Activated CD4-positive, CD25-positive, alpha-beta regulatory T cell (primary cell): ENCODE results near the gene SEMA7A.
A peak's percentile ranks its signal among the peaks of the same experiment; 100 is the strongest.
"Not testable (repeated sequence)": the region's sequence is repeated elsewhere in the genome, so short reads cannot be mapped to it uniquely, and the experiment has no call there.

Source experiments
- DNase-seq, 4 experiments: peaks; one replicate each; lab custom pipeline; 2025; lab: John Stamatoyannopoulos, UW

Gene SEMA7A

DNA sequence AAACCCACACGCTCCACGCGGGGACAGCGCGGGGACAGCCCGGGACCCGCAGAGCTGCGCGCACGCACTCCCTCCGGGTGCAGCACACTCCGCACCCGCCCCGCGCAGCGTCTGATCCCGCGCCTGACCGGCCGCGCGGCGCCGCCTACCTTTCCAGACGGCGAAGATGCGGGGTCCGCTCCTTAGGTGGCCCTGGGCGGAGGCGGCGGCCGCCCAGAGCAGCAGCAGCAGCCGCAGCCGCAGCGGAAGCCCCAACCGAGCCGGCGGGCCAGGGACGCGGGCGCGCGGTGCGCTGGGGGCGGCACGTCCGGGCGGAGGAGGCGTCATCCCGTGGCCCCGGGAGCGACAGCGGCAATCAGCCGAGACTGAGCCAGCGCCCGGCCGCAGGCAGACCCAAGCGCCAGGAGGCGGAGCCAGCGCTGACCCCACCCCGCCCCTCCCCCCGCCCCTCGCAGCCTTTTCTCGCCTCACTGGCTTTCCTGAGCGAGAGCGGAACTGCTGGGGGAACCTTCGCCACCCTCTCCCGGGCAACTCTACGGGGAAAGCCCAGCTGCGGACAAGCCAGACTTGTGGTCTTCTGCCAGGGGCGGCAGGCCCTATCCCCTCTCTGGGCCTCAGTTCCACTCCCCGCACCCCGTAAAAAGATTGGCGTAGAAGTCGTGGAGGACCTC is at the start of gene SEMA7A:
Gene SEMA7A (minus strand): TSS at position 367 of the 671 bp plus-strand sequence. CDS start 40 bp downstream, at position 327.
- peak; percentile 59 to 82 (median 70) for DNase-seq

DNA sequence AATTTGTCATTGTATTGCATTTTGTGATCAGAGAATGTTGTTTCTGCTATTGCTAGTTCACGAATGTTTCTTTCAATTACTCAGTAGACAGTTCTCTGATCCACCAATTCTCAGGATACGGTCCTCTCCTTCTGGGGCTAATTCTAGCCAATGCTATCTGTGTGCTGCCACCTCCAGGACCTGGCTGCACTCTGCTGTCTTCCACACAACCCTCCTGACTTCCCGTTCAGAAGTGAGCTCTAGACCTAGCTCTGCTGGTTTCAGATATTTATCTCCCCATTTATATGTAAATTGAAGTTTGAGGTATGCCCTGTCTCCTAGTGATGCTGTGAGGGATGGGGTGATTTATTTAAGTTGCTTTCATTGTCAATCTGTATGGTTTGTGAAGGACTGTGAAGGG is 48.9 kb upstream of the SEMA7A start:
- no peak for DNase-seq

- DNase-seq: not testable (repeated sequence)
Observed at GRCh38 chr15:74480364-74480763, 46.6 kb upstream of the SEMA7A start.

GRCh38 chr15:74471621-74472020 is 37.9 kb upstream of the SEMA7A start:
- DNase-seq: not testable (repeated sequence)

DNA sequence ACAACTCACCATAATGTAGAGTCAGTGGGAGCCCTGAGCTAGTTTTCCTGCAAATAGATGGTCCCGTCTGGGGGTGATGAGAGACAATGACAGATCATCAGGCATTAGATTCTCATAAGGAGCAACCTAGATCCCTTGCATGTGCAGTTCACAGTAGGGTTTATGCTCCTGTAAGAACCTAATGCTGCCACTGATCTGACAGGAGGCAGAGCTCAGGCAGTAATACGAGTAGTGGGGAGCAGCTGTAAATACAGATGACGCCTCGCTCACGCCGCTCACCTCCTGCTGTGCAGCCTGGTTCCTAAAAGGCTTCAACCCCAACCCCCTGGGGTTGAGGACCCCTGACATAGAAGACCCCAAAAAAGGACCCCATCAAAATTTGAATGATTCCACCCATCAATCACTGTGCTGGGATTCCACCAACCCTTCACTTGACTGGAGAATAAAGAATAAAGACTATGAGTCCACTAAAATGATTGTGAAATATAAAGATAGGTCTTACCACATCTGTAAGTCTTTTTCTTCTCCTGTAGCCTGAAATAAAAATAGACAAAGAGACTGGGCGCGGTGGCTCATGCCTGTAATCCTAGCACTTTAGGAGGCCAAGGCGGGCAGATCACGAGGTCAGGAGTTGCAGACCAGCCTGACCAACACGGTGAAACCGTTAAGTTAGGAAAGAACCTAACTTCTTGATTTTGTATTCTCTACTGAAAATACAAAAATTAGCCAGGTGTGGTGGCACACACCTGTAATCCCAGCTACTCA is 37.1 kb upstream of the SEMA7A start:
- DNase-seq: no peak

- DNase-seq: no peak
Observed at GRCh38 chr15:74468341-74469032, 34.7 kb upstream of the SEMA7A start.

GRCh38 chr15:74466570-74466969 is 32.8 kb upstream of the SEMA7A start:
- no peak for DNase-seq

GRCh38 chr15:74464897-74465296 is 31.1 kb upstream of the SEMA7A start:
- DNase-seq: no peak

DNA sequence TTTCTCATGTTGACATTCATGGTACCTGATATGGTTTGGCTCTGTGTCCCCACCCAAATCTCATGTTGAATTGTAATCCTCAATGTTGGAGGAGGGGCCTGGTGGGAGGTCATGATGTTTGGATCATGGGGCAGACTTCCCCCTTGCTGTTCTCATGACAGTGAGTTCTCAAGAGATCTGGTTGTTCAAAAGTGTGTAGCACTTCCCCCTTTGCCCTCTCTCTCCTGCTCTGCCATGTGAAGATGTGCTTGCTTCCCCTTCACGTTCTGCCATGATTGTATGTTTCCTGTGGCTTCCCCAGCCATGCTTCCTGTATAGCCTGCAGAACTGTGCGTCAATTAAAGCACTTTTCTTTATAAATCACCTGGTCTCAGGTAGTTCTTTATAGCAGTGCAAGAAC is 30.5 kb upstream of the SEMA7A start:
- DNase-seq: no peak

- DNase-seq: no peak
Observed at GRCh38 chr15:74463634-74464033, 29.9 kb upstream of the SEMA7A start.

GRCh38 chr15:74461847-74462511 is 28.2 kb upstream of the SEMA7A start:
- no peak for DNase-seq

GRCh38 chr15:74460871-74461846 is 27.4 kb upstream of the SEMA7A start, which contains the start of gene UBL7:
UBL7 (minus strand) TSS chr15:74461160; CDS start chr15:74458867, 2,293 bp downstream.
- peak; percentile 88 to 94 (median 92) for DNase-seq

DNA sequence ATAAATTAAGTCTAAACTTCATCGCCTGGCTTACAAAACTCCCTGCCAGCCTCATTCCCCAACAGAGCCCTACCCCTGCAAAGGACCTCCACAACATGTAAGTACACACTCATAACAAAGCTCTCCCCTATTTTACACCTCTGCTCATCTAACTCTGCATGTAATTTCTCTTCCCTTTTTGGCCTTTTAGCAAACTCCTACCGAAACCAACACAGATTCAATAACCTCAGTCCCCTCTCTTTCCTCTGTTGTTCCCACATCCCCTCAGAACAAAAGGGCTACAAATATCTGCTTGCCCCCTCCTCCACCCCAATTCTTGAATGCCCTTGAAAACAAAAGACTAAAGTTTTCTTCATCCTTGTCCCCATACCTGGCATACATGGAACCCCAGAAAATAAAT is 26.5 kb upstream of the SEMA7A start:
- no peak for DNase-seq

DNA sequence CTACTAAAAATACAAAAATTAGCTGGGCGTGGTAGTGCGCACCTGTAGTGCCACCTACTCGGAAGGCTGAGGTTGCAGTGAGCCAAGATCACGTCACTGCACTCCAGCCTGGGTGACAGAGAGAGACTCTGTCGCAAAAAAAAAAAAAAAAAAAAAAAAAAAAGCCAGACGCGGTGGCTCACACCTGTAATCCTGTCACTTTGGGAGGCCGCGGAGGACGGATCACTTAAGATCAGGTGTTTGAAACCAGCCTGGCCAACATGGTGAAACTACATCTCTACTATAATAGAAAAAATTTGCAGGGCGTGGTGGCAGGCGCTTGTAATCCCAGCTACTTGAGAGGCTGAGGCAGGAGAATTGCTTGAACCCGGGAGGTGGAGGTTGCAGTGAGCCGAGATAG is 26.0 kb upstream of the SEMA7A start:
- DNase-seq: not testable (repeated sequence)

DNA sequence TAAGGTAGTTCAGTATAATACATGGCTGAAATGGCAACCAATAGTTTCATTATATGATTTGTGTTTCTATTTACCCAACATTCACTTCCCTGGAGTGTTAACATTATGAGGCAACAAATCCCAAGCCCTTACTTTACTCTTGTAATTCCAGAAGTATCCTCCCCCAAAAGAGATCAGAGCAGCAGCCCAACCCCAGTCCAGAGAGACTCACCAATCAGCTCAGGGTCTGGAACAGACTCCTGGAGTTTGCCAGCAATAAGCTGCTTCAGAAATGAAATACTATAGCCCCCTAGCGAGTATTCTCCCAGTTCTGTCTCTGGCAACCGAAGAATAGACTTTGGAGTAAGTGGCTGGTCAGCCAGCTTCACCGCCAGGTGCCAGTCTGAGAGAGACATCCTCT is 24.7 kb upstream of the SEMA7A start:
- no peak for DNase-seq

DNA sequence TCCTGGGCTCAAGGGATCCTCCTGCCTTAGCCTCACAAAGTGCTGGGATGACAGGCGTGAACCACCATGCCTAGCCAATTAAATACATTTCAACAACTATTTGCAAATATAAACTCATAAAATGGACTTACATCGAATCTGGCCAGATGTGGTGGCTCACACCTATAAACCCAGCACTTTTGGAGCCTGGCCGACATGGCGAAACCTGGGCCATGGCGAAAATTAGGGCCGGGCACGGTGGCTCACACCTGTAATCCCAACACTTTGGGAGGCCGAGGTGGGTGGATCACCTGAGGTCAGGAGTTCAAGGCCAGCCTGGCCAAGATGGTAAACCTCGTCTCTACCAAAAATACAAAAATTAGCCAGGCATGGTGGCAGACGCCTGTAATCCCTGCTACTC is 23.3 kb upstream of the SEMA7A start:
- DNase-seq: not testable (repeated sequence)

DNA sequence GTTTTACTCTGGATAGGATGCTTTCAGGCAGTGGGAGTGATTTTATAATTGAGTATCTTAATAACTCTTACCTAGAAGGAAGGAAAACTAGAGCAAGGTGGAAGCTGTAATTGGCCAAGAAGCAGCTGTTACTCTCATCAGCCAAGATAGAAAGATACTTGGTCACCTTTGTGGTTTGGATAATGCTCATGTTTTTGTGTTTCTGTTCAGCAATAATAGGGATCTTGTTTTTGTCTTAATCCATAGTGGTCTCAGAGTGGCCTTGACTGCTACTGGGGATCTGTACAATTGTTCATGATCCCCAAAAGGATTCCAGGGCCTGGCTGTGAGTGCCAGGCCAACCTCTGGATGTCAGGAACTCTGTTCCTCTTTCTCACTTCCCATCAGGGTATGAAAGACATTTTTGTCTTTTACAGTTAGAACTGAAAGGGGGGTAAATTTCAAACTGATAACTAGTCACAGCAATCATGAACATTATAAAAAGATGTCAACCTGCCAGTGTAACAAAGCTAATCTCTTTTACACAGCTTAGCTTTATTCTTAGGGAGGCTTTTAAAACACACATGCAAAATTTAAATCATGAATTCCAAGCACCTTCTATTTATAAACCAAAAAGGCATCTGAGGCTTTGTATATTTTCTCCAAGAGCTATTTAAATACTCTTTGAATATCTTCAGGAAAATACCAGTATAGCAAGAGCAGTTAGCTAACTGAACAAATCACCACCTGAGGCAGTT is 21.2 kb upstream of the SEMA7A start:
- DNase-seq: no peak

- no peak for DNase-seq
Observed at GRCh38 chr15:74453925-74454763, 20.4 kb upstream of the SEMA7A start.
